HepG2 (cell line): ENCODE data around the gene UBR3.

Experiments used
- REST ChIP-seq, 2 experiments: IDR thresholded peaks; 2 replicates each; pipeline ENCODE4 v1.6.1; 2011 to 2012; ENCODE audit warnings: low read length in 2 of 2, borderline replicate concordance in 1 of 2, low read depth in 1 of 2, mild to moderate bottlenecking in 1 of 2, moderate library complexity in 1 of 2
- THYN1 ChIP-seq: sonication (generic); formaldehyde crosslinking; IDR thresholded peaks from 2 replicates; pipeline ENCODE4 v1.8.1; 2023; ENCODE audit warnings: low read depth, mild to moderate bottlenecking, moderate library complexity, missing genetic modification reagents, borderline replicate concordance

- TF ChIP-seq THYN1 (CRISPR knock-in tag) (no peak), REST (IDR thresholded peaks at IDR 0.05; ENCODE audit: borderline replicate concordance in 1 of 2, low read depth in 1 of 2, low read length in 2 of 2) (no peak)
Measured at GRCh38 chr2:169867579-169867978, 40.3 kb downstream of the UBR3 start.
